ENCODE data around the gene MISP.

- TF ChIP-seq EZH2 (IDR thresholded peaks at IDR 0.05) (no peak), CTCF (IDR thresholded peaks at IDR 0.05) (no peak), EZH2phosphoT487 (IDR thresholded peaks at IDR 0.05) (no peak)
Measured at GRCh38 chr19:746208-746819, 4.6 kb upstream of the MISP start.

All from neural progenitor cell (in vitro differentiated cells).